ENCODE data around the gene L1CAM. TPM values are rescaled to one million over a fixed set of nuclear protein-coding genes. Genes with fewer than 3 reads are reported as not detected.

Gene L1CAM
- total and polyA plus RNA-seq, 9 of the 15 experiments (the other 6 are each of a cell fraction or from before 2014, with no cell fraction given) = 0.09 to 0.86 (median 0.26) TPM; not detected in 3

DNA sequence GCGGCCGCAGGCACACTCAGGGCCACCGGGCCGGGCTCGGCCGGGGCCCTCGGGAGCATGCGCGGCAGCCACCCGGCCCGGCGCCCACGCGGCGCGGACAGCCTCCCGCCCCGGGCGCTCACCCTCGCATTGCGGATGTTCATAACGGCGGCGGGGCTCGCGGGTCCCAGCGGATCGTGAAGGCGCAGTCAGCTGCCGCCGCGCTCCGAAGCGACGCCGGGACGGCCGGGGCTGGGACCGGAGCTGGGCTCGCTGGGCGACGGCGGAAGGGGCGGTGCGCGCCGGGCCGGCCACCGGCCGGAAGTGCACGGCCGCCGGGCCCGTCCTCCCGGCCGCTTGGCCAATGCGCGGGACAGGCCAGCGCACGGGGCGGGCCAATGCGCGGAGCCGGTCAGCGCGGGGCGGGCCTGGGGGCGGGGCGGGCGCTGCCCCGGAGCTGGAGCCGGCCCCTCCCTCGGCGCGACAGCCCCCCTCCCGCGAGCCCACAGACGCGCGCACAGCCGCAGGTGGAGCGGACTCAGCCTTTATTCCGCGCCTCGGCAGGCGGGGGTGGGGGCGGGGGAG is 48.9 kb upstream of the L1CAM start, which contains the start of gene NAA10 (continued):
- TF ChIP-seq, protein P1, sequence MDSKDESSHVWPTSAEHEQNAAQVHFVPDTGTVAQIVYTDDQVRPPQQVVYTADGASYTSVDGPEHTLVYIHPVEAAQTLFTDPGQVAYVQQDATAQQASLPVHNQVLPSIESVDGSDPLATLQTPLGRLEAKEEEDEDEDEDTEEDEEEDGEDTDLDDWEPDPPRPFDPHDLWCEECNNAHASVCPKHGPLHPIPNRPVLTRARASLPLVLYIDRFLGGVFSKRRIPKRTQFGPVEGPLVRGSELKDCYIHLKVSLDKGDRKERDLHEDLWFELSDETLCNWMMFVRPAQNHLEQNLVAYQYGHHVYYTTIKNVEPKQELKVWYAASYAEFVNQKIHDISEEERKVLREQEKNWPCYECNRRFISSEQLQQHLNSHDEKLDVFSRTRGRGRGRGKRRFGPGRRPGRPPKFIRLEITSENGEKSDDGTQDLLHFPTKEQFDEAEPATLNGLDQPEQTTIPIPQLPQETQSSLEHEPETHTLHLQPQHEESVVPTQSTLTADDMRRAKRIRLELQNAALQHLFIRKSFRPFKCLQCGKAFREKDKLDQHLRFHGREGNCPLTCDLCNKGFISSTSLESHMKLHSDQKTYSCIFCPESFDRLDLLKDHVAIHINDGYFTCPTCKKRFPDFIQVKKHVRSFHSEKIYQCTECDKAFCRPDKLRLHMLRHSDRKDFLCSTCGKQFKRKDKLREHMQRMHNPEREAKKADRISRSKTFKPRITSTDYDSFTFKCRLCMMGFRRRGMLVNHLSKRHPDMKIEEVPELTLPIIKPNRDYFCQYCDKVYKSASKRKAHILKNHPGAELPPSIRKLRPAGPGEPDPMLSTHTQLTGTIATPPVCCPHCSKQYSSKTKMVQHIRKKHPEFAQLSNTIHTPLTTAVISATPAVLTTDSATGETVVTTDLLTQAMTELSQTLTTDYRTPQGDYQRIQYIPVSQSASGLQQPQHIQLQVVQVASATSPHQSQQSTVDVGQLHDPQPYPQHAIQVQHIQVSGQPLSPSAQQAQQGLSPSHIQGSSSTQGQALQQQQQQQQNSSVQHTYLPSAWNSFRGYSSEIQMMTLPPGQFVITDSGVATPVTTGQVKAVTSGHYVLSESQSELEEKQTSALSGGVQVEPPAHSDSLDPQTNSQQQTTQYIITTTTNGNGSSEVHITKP (IDR thresholded peaks at IDR 0.05; ENCODE audit: partially characterized antibody) = no peak
- TF ChIP-seq CCNT2 (IDR thresholded peaks at IDR 0.05; ENCODE audit: borderline replicate concordance, extremely low read depth, insufficient read length, low read depth, low read length) (peak; percentile 55), MCM5 (IDR thresholded peaks at IDR 0.05; ENCODE audit: low read depth) (no peak), ZNF561 (CRISPR knock-in tag; conservative IDR thresholded peaks at IDR 0.05) (no peak), FOXK2 (conservative IDR thresholded peaks at IDR 0.05 in 1 of 2, IDR thresholded peaks at IDR 0.05 in 1 of 2; ENCODE audit: low read depth in 2 of 2) (no peak), NCOA2 (IDR thresholded peaks at IDR 0.05; ENCODE audit: partially characterized antibody in 2 of 2) (no peak), ZNF124 (CRISPR knock-in tag; IDR thresholded peaks at IDR 0.05) (no peak), PHF8 (IDR thresholded peaks at IDR 0.05; ENCODE audit: borderline replicate concordance, low read length) (peak; percentile 70; the same call in 1 of the 2 replicates), TCF3 (CRISPR knock-in tag; IDR thresholded peaks at IDR 0.05) (no peak), RAD21 (CRISPR knock-in tag; conservative IDR thresholded peaks at IDR 0.05 in 1 of 2, IDR thresholded peaks at IDR 0.05 in 1 of 2) (peak in 1 of 2 experiments; percentile 3; a peak in 1 of 4 replicates), OTX1 (CRISPR knock-in tag; IDR thresholded peaks at IDR 0.05) (no peak), SMARCB1 (IDR thresholded peaks at IDR 0.05; ENCODE audit: insufficient read length, low read depth) (no peak)
- TF ChIP-seq, protein P2, sequence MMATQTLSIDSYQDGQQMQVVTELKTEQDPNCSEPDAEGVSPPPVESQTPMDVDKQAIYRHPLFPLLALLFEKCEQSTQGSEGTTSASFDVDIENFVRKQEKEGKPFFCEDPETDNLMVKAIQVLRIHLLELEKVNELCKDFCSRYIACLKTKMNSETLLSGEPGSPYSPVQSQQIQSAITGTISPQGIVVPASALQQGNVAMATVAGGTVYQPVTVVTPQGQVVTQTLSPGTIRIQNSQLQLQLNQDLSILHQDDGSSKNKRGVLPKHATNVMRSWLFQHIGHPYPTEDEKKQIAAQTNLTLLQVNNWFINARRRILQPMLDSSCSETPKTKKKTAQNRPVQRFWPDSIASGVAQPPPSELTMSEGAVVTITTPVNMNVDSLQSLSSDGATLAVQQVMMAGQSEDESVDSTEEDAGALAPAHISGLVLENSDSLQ (IDR thresholded peaks at IDR 0.05) = no peak
- TF ChIP-seq, protein P3, sequence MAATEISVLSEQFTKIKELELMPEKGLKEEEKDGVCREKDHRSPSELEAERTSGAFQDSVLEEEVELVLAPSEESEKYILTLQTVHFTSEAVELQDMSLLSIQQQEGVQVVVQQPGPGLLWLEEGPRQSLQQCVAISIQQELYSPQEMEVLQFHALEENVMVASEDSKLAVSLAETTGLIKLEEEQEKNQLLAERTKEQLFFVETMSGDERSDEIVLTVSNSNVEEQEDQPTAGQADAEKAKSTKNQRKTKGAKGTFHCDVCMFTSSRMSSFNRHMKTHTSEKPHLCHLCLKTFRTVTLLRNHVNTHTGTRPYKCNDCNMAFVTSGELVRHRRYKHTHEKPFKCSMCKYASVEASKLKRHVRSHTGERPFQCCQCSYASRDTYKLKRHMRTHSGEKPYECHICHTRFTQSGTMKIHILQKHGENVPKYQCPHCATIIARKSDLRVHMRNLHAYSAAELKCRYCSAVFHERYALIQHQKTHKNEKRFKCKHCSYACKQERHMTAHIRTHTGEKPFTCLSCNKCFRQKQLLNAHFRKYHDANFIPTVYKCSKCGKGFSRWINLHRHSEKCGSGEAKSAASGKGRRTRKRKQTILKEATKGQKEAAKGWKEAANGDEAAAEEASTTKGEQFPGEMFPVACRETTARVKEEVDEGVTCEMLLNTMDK (IDR thresholded peaks at IDR 0.05; ENCODE audit: borderline replicate concordance, insufficient read depth, low read depth, low read length, poor library complexity, severe bottlenecking) = no peak
- TF ChIP-seq, protein P4, sequence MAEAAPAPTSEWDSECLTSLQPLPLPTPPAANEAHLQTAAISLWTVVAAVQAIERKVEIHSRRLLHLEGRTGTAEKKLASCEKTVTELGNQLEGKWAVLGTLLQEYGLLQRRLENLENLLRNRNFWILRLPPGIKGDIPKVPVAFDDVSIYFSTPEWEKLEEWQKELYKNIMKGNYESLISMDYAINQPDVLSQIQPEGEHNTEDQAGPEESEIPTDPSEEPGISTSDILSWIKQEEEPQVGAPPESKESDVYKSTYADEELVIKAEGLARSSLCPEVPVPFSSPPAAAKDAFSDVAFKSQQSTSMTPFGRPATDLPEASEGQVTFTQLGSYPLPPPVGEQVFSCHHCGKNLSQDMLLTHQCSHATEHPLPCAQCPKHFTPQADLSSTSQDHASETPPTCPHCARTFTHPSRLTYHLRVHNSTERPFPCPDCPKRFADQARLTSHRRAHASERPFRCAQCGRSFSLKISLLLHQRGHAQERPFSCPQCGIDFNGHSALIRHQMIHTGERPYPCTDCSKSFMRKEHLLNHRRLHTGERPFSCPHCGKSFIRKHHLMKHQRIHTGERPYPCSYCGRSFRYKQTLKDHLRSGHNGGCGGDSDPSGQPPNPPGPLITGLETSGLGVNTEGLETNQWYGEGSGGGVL (CRISPR knock-in tag; IDR thresholded peaks at IDR 0.05) = no peak
- TF ChIP-seq, protein P5, sequence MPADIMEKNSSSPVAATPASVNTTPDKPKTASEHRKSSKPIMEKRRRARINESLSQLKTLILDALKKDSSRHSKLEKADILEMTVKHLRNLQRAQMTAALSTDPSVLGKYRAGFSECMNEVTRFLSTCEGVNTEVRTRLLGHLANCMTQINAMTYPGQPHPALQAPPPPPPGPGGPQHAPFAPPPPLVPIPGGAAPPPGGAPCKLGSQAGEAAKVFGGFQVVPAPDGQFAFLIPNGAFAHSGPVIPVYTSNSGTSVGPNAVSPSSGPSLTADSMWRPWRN (IDR thresholded peaks at IDR 0.05; ENCODE audit: low read depth) = no peak

Measured in K562 (cell line).